HUES6 (cell line): ENCODE results near the gene PKD1.
"Not testable (repeated sequence)": the region's sequence is repeated elsewhere in the genome, so short reads cannot be mapped to it uniquely, and the experiment has no call there.

Experiments used
- H3K27ac ChIP-seq: 2 replicates; pipeline ENCODE4 v1.7.0; 2013; ENCODE audit warnings: low read depth, mild to moderate bottlenecking, low read length, inconsistent platforms
- H3K27me3 ChIP-seq: 2 replicates; pipeline ENCODE4 v1.6.1; 2013; ENCODE audit warnings: low read length; ENCODE audit not compliant: control insufficient read depth, insufficient read depth
- H3K36me3 ChIP-seq: 2 replicates; pipeline ENCODE4 v1.6.1; 2013; ENCODE audit warnings: low read length; ENCODE audit not compliant: control insufficient read depth, insufficient read depth
- H3K4me1 ChIP-seq: 2 replicates; pipeline ENCODE4 v1.6.1; 2013; ENCODE audit warnings: low read length; ENCODE audit not compliant: control insufficient read depth, insufficient read depth
- H3K4me3 ChIP-seq: 2 replicates; pipeline ENCODE4 v1.5.1; 2013; ENCODE audit warnings: low read depth, low read length
- H3K9ac ChIP-seq: one replicate; pipeline ENCODE4 v1.6.1; 2013; ENCODE audit warnings: mild to moderate bottlenecking, low read length
- H3K9me3 ChIP-seq: 2 replicates; pipeline ENCODE4 v1.6.1; 2013; ENCODE audit warnings: low read depth, low read length; ENCODE audit not compliant: control insufficient read depth, insufficient read depth

Gene PKD1

GRCh38 chr16:2129890-2130447, 5.7 kb downstream of the PKD1 start:
- H3K4me1 ChIP-seq = peaks cover 21% of the 10 kb centered on the region
- not testable (repeated sequence) for H3K4me3 ChIP-seq, H3K27me3 ChIP-seq, H3K9me3 ChIP-seq, H3K9ac ChIP-seq, H3K36me3 ChIP-seq, H3K27ac ChIP-seq

GRCh38 chr16:2129251-2129650, 6.4 kb downstream of the PKD1 start:
- not testable (repeated sequence) for H3K9me3 ChIP-seq, H3K27ac ChIP-seq, H3K36me3 ChIP-seq, H3K4me3 ChIP-seq, H3K9ac ChIP-seq, H3K27me3 ChIP-seq
- peaks cover 28% of the 10 kb centered on the region for H3K4me1 ChIP-seq

- not testable (repeated sequence) for H3K36me3 ChIP-seq, H3K27me3 ChIP-seq, H3K4me3 ChIP-seq, H3K9me3 ChIP-seq
- peak overlapping the region; percentile 31 for H3K9ac ChIP-seq
- H3K4me1 ChIP-seq = peaks cover 29% of the 10 kb centered on the region
- peak overlapping the region; percentile 14; the same call in 1 of the 2 replicates for H3K27ac ChIP-seq
Measured at GRCh38 chr16:2127630-2128280, 7.9 kb downstream of the PKD1 start.

- peak overlapping the region; percentile 31 for H3K9ac ChIP-seq
- not testable (repeated sequence) for H3K36me3 ChIP-seq, H3K4me3 ChIP-seq, H3K9me3 ChIP-seq, H3K27me3 ChIP-seq
- peaks cover 29% of the 10 kb centered on the region for H3K4me1 ChIP-seq
- peak overlapping the region; percentile 14; the same call in 1 of the 2 replicates for H3K27ac ChIP-seq
Measured at GRCh38 chr16:2126928-2127556, 8.7 kb downstream of the PKD1 start.

- not testable (repeated sequence) for H3K27ac ChIP-seq, H3K27me3 ChIP-seq
- peak overlapping the region; percentile 19 for H3K9ac ChIP-seq
Measured at GRCh38 chr16:2126161-2126743, 9.4 kb downstream of the PKD1 start.

GRCh38 chr16:2125609-2126008, 10.1 kb downstream of the PKD1 start:
- peak overlapping the region; percentile 39; the same call in 1 of the 2 replicates for H3K4me3 ChIP-seq
- H3K36me3 ChIP-seq, H3K9me3 ChIP-seq, H3K27me3 ChIP-seq: not testable (repeated sequence)
- peaks cover 29% of the 10 kb centered on the region for H3K4me1 ChIP-seq
- peak overlapping the region; percentile 97; the same call in 1 of the 2 replicates for H3K27ac ChIP-seq
- peak overlapping the region; percentile 61 for H3K9ac ChIP-seq

More at GRCh38 chr16:2126161-2126743, 9.4 kb downstream of the PKD1 start:
- H3K36me3 ChIP-seq, H3K4me3 ChIP-seq, H3K9me3 ChIP-seq: not testable (repeated sequence)
- peaks cover 29% of the 10 kb centered on the region for H3K4me1 ChIP-seq

- peak overlapping the region; percentile 61 for H3K9ac ChIP-seq
- not testable (repeated sequence) for H3K9me3 ChIP-seq, H3K27me3 ChIP-seq, H3K36me3 ChIP-seq
- H3K4me1 ChIP-seq = peaks cover 29% of the 10 kb centered on the region
- H3K27ac ChIP-seq = peak overlapping the region; percentile 97
- peak overlapping the region; percentile 39; the same call in 1 of the 2 replicates for H3K4me3 ChIP-seq
Measured at GRCh38 chr16:2124694-2125444, 10.8 kb downstream of the PKD1 start.

GRCh38 chr16:2124377-2124693, 11.4 kb downstream of the PKD1 start:
- Histone ChIP-seq H3K27ac (peak overlapping the region; percentile 97), H3K4me1 (peaks cover 29% of the 10 kb centered on the region), H3K4me3 (peak overlapping the region; percentile 39; the same call in 1 of the 2 replicates), H3K9ac (peak overlapping the region; percentile 61)
- H3K27me3 ChIP-seq, H3K9me3 ChIP-seq, H3K36me3 ChIP-seq: not testable (repeated sequence)

GRCh38 chr16:2123706-2124376, 11.9 kb downstream of the PKD1 start:
- H3K36me3 ChIP-seq, H3K9me3 ChIP-seq, H3K4me3 ChIP-seq, H3K27me3 ChIP-seq: not testable (repeated sequence)
- Histone ChIP-seq H3K27ac (peak overlapping the region; percentile 97), H3K4me1 (peaks cover 29% of the 10 kb centered on the region), H3K9ac (peak overlapping the region; percentile 61)

- H3K4me1 ChIP-seq = peaks cover 29% of the 10 kb centered on the region
- H3K36me3 ChIP-seq, H3K27ac ChIP-seq, H3K4me3 ChIP-seq, H3K27me3 ChIP-seq, H3K9me3 ChIP-seq, H3K9ac ChIP-seq: not testable (repeated sequence)
Measured at GRCh38 chr16:2122934-2123683, 12.6 kb downstream of the PKD1 start.
